KMS-11 (cell line): Measurements from ENCODE around the gene GRK4.

Experiments
- H2AFZ ChIP-seq: fragments of 200-600 bp; sonication (generic); 2 replicates; pipeline ENCODE4 v1.6.1; 2016; ENCODE audit warnings: antibody characterized with exemption, mixed run types, low read depth
- H3K27ac ChIP-seq: fragments of 200-600 bp; sonication (generic); 2 replicates; pipeline ENCODE4 v1.6.1; 2016; ENCODE audit warnings: mild to moderate bottlenecking, mixed run types
- H3K27me3 ChIP-seq: fragments of 200-600 bp; sonication (generic); 2 replicates; pipeline ENCODE4 v1.6.1; 2017; ENCODE audit warnings: mild to moderate bottlenecking, low read depth, mixed run types, moderate library complexity; ENCODE audit not compliant: insufficient read depth
- H3K36me3 ChIP-seq: fragments of 200-600 bp; sonication (generic); 2 replicates; pipeline ENCODE4 v1.6.1; 2017; ENCODE audit warnings: mild to moderate bottlenecking, mixed run types; ENCODE audit not compliant: insufficient read depth
- H3K4me1 ChIP-seq: fragments of 200-600 bp; sonication (generic); 2 replicates; pipeline ENCODE4 v1.6.1; 2016; ENCODE audit warnings: mild to moderate bottlenecking, low read depth, mixed run types; ENCODE audit not compliant: poor library complexity, severe bottlenecking
- H3K4me2 ChIP-seq: fragments of 200-600 bp; sonication (generic); 2 replicates; pipeline ENCODE4 v1.7.0; 2016; ENCODE audit warnings: mild to moderate bottlenecking, mixed run types
- H3K4me3 ChIP-seq: fragments of 200-600 bp; sonication (generic); IDR thresholded peaks from 2 replicates; pipeline ENCODE4 v1.6.1; 2017; ENCODE audit warnings: low read depth, low read length, mixed read lengths; ENCODE audit not compliant: insufficient read depth
- H3K79me2 ChIP-seq: fragments of 200-600 bp; sonication (generic); 2 replicates; pipeline ENCODE4 v1.6.1; 2016; ENCODE audit warnings: low read depth, mixed run types; ENCODE audit not compliant: insufficient read depth
- H3K9ac ChIP-seq: fragments of 200-600 bp; sonication (generic); 2 replicates; pipeline ENCODE4 v1.6.1; 2016; ENCODE audit warnings: mild to moderate bottlenecking, mixed run types
- H4K20me1 ChIP-seq: fragments of 200-600 bp; sonication (generic); 2 replicates; pipeline ENCODE4 v1.6.1; 2016; ENCODE audit warnings: mild to moderate bottlenecking, mixed run types; ENCODE audit not compliant: insufficient read depth
- TF ChIP-seq, protein P1 (sequence below): fragments of 200-600 bp; sonication (generic); conservative IDR thresholded peaks from 2 replicates; pipeline ENCODE4 v1.6.1; 2017; ENCODE audit warnings: low read depth, mild to moderate bottlenecking, antibody characterized with exemption, low read length, moderate library complexity, mixed read lengths

The GRK4 gene

DNA sequence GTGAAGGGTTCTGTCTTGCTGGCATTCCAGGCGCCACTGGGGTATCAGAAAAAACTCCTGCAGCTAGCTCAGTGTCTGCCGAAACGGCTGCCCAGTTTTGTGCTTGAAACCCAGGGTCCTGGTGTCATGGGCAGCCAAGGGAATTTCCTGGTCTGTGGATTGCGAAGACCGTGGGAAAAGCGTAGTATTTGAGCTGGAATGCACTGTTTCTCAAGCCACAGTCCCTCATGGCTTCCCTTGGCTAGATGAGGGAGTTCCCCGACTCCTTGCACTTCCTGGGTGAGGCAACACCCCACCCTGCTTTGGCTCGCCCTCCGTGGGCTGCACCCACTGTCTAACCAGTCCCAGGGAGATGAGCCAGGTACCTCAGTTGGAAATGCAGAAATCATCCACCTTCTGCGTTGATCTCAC, 40.2 kb upstream of the GRK4 start:
- Histone ChIP-seq H3K79me2 (no peaks in the 10 kb centered on the region), H3K36me3 (no peaks in the 10 kb centered on the region), H3K4me3 (no peak overlapping the region), H3K4me2 (no peak overlapping the region), H3K9ac (no peak overlapping the region), H3K4me1 (no peaks in the 10 kb centered on the region), H3K27ac (no peak overlapping the region), H4K20me1 (no peaks in the 10 kb centered on the region), H2AFZ (no peak overlapping the region), H3K27me3 (no peaks in the 10 kb centered on the region)
- TF ChIP-seq, protein P1, sequence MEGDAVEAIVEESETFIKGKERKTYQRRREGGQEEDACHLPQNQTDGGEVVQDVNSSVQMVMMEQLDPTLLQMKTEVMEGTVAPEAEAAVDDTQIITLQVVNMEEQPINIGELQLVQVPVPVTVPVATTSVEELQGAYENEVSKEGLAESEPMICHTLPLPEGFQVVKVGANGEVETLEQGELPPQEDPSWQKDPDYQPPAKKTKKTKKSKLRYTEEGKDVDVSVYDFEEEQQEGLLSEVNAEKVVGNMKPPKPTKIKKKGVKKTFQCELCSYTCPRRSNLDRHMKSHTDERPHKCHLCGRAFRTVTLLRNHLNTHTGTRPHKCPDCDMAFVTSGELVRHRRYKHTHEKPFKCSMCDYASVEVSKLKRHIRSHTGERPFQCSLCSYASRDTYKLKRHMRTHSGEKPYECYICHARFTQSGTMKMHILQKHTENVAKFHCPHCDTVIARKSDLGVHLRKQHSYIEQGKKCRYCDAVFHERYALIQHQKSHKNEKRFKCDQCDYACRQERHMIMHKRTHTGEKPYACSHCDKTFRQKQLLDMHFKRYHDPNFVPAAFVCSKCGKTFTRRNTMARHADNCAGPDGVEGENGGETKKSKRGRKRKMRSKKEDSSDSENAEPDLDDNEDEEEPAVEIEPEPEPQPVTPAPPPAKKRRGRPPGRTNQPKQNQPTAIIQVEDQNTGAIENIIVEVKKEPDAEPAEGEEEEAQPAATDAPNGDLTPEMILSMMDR: no peak

DNA sequence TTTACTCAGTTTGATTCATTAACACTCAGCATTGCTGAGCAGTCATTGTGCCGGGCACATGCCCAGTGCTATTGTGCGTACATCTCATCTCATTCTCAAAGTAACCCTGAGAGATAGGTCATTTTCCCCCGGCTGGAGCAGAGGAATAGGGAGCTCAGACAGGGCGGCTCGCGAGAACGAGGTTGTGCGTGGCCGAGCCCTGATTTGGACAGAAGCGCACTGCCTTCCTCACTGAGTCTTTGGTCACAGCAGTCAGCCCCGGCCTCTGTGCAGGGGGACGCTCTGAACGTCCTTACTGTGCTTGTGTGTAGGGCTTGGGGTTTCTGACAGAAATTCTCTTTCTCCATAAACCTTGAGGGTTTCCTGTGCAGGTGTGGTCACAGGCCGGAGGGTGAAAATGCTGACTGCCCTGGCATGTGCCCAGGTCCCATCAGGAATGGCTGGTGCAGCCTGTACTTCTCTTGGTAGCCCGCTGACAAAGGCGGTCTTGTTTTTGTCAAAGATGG, 39.6 kb upstream of the GRK4 start:
- Histone ChIP-seq H3K27ac (no peak overlapping the region), H3K9ac (no peak overlapping the region), H2AFZ (no peak overlapping the region), H3K4me2 (no peak overlapping the region), H3K4me3 (no peak overlapping the region), H3K27me3 (no peaks in the 10 kb centered on the region), H3K36me3 (no peaks in the 10 kb centered on the region), H4K20me1 (no peaks in the 10 kb centered on the region), H3K79me2 (no peaks in the 10 kb centered on the region), H3K4me1 (no peaks in the 10 kb centered on the region)
- TF ChIP-seq, protein P1: no peak

DNA sequence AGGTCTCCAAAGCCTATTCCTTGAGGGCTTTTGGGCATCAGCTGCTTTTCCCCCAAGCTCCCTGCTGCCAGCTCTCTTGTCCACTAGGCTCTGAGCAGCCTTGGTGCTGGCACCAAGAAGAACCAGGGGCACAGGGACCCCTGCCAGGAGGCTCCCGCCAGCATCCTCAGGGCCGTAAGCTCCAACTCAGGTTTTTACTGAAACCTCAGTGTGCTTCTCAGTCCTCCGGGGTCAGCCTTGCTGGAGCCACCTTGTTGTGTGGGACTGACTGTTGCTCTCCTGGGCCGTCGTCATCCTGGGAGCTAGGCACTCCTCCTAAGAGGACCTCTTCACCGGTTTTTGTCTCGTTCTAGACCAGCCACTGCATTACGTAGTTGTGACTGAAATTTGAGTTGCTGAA, 39.1 kb upstream of the GRK4 start:
- Histone ChIP-seq H3K4me3 (no peak overlapping the region), H2AFZ (no peak overlapping the region), H3K4me2 (no peak overlapping the region), H3K27ac (no peak overlapping the region), H3K79me2 (no peaks in the 10 kb centered on the region), H3K4me1 (no peaks in the 10 kb centered on the region), H3K27me3 (no peaks in the 10 kb centered on the region), H3K36me3 (no peaks in the 10 kb centered on the region), H3K9ac (no peak overlapping the region), H4K20me1 (no peaks in the 10 kb centered on the region)
- TF ChIP-seq, protein P1: no peak

DNA sequence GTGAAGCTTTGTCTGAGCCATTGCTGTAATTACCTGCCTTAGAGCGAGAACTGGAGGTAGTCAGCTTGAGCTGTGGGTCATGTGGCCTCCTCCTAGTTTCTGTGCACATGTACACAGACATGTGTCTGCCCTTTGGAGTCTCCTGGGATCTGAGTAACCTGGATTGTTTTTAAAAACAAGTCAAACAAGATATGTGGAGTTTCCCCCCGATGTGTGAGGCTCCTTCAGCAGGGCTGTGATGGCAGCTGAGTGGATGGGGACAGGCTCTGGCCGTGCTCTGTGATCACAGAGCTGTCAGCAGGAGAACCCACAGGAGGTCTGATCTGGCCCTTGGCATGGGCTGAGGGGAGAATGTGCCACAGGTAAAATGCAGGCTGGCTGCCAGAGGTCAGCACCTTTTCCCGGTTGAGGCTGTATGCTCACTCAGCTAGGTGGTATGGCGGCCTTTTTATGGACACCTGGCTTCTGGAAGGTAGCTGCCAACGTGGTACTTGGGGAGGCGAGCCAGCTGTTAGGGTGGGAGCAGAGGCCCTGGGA, 38.5 kb upstream of the GRK4 start:
- Histone ChIP-seq H3K36me3 (no peaks in the 10 kb centered on the region), H3K27me3 (no peaks in the 10 kb centered on the region), H3K27ac (no peak overlapping the region), H3K4me3 (no peak overlapping the region), H2AFZ (no peak overlapping the region), H3K4me1 (no peaks in the 10 kb centered on the region), H3K9ac (no peak overlapping the region), H3K4me2 (no peak overlapping the region), H4K20me1 (no peaks in the 10 kb centered on the region), H3K79me2 (no peaks in the 10 kb centered on the region)
- TF ChIP-seq, protein P1: no peak
